H9 (cell line): ENCODE results near the gene TEC. TPM values are rescaled to one million over a fixed set of nuclear protein-coding genes. Genes with fewer than 3 reads are reported as not detected.

ENCODE experiments used
- DNase-seq: peaks from one replicate; pipeline ENCODE4 v3.0.0-alpha.2; 2017
- H2AFZ ChIP-seq: one replicate; pipeline ENCODE4 v1.6.1; 2013; ENCODE audit warnings: mild to moderate bottlenecking, low read length, control low read depth, moderate library complexity
- H2AK5ac ChIP-seq: 2 replicates; pipeline ENCODE4 v1.6.1; 2013; ENCODE audit warnings: low read length, control low read depth, mixed read lengths; ENCODE audit not compliant: insufficient read length
- H2BK120ac ChIP-seq: one replicate; pipeline ENCODE4 v1.6.1; 2013; ENCODE audit warnings: low read depth, mild to moderate bottlenecking, low read length, control low read depth, inconsistent platforms; ENCODE audit not compliant: poor library complexity, severe bottlenecking
- H2BK12ac ChIP-seq: 2 replicates; pipeline ENCODE4 v1.6.1; 2013; ENCODE audit warnings: low read length, control low read depth, mixed read lengths, low read depth; ENCODE audit not compliant: insufficient read length
- H2BK15ac ChIP-seq: 2 replicates; pipeline ENCODE4 v1.6.1; 2013; ENCODE audit warnings: low read depth, low read length, control low read depth
- H2BK20ac ChIP-seq: one replicate; pipeline ENCODE4 v1.6.1; 2013; ENCODE audit warnings: low read depth, mild to moderate bottlenecking, low read length, control low read depth, inconsistent platforms; ENCODE audit not compliant: poor library complexity, severe bottlenecking
- H2BK5ac ChIP-seq: 2 replicates; pipeline ENCODE4 v1.6.1; 2013; ENCODE audit warnings: low read length, control low read depth, mixed read lengths; ENCODE audit not compliant: insufficient read length
- H3K14ac ChIP-seq: 2 replicates; pipeline ENCODE4 v1.6.1; 2013; ENCODE audit warnings: low read length, control low read depth; ENCODE audit not compliant: insufficient read depth
- H3K18ac ChIP-seq: 2 replicates; pipeline ENCODE4 v1.6.1; 2013; ENCODE audit warnings: low read depth, mild to moderate bottlenecking, mixed read lengths, low read length, control low read depth; ENCODE audit not compliant: insufficient read length
- H3K23ac ChIP-seq: 2 replicates; pipeline ENCODE4 v1.6.1; 2013; ENCODE audit warnings: low read length, control low read depth, mixed read lengths, low read depth; ENCODE audit not compliant: insufficient read length
- H3K23me2 ChIP-seq: 2 replicates; pipeline ENCODE4 v1.6.1; 2013; ENCODE audit warnings: low read depth, mild to moderate bottlenecking, mixed read lengths, low read length, control low read depth; ENCODE audit not compliant: insufficient read length, poor library complexity, severe bottlenecking
- H3K27ac ChIP-seq: 2 replicates; pipeline ENCODE4 v1.5.1; 2013; ENCODE audit warnings: low read length, control low read depth, mixed read lengths, low read depth; ENCODE audit not compliant: insufficient read length
- H3K27me3 ChIP-seq: 2 replicates; pipeline ENCODE4 v1.6.1; 2013; ENCODE audit warnings: low read length, control low read depth, inconsistent platforms; ENCODE audit not compliant: insufficient read depth
- H3K4ac ChIP-seq: 2 replicates; pipeline ENCODE4 v1.6.1; 2013; ENCODE audit warnings: low read depth, mild to moderate bottlenecking, control low read depth, inconsistent platforms, low read length, moderate library complexity
- H3K4me1 ChIP-seq: 2 replicates; pipeline ENCODE4 v1.6.1; 2013; ENCODE audit warnings: low read length, control low read depth, inconsistent platforms; ENCODE audit not compliant: insufficient read depth
- H3K4me2 ChIP-seq: 2 replicates; pipeline ENCODE4 v1.6.1; 2013; ENCODE audit warnings: low read length, control low read depth, mixed read lengths; ENCODE audit not compliant: insufficient read length, insufficient read depth
- H3K56ac ChIP-seq: 2 replicates; pipeline ENCODE4 v1.6.1; 2013; ENCODE audit warnings: low read depth, mild to moderate bottlenecking, mixed read lengths, low read length, control low read depth; ENCODE audit not compliant: insufficient read length
- H3K79me1 ChIP-seq: 2 replicates; pipeline ENCODE4 v1.6.1; 2013; ENCODE audit warnings: low read depth, mild to moderate bottlenecking, moderate library complexity, low read length, control low read depth, inconsistent platforms; ENCODE audit not compliant: insufficient read depth, poor library complexity, severe bottlenecking
- H3K79me2 ChIP-seq: 2 replicates; pipeline ENCODE4 v1.6.1; 2013; ENCODE audit warnings: low read length, control low read depth, inconsistent platforms; ENCODE audit not compliant: insufficient read depth
- H3K9ac ChIP-seq: 2 replicates; pipeline ENCODE4 v1.6.1; 2013; ENCODE audit warnings: low read length, control low read depth, mixed read lengths; ENCODE audit not compliant: insufficient read length; ENCODE audit errors: extremely low read depth
- H3K9me3 ChIP-seq: one replicate; pipeline ENCODE4 v1.6.1; 2013; ENCODE audit warnings: low read depth, low read length, inconsistent platforms; ENCODE audit not compliant: control insufficient read depth
- H3T11ph ChIP-seq: one replicate; pipeline ENCODE4 v1.6.1; 2013; ENCODE audit warnings: mild to moderate bottlenecking, low read length, control low read depth, inconsistent platforms
- H4K20me1 ChIP-seq: one replicate; pipeline ENCODE4 v1.6.1; 2013; ENCODE audit not compliant: control insufficient read depth, insufficient read length, insufficient read depth
- H4K5ac ChIP-seq: 2 replicates; pipeline ENCODE4 v1.6.1; 2013; ENCODE audit warnings: low read depth, mild to moderate bottlenecking, mixed read lengths, low read length, control low read depth; ENCODE audit not compliant: insufficient read length
- H4K8ac ChIP-seq: replicated peaks from 2 replicates; pipeline ENCODE4 v1.6.1; 2013; ENCODE audit warnings: low read length, control low read depth, mixed read lengths, low read depth; ENCODE audit not compliant: insufficient read length
- H4K91ac ChIP-seq: 2 replicates; pipeline ENCODE4 v1.6.1; 2013; ENCODE audit warnings: low read depth, mild to moderate bottlenecking, moderate library complexity, mixed read lengths, low read length, control low read depth; ENCODE audit not compliant: insufficient read length
- H3K27ac Mint-ChIP-seq, 3 experiments: 2 replicates in 2 of 3; 3 replicates in 1 of 3; pipeline ENCODE4 v1.8.0; 2020 to 2021; ENCODE audit warnings: mixed read lengths in 3 of 3, mild to moderate bottlenecking in 1 of 3, moderate library complexity in 1 of 3
- H3K27me3 Mint-ChIP-seq: 2 replicates; pipeline ENCODE4 v1.8.0; 2021; ENCODE audit warnings: low read depth, mild to moderate bottlenecking, moderate library complexity, mixed read lengths
- H3K36me3 Mint-ChIP-seq, 3 experiments: 2 replicates in 2 of 3; 3 replicates in 1 of 3; pipeline ENCODE4 v1.8.0; 2020 to 2021; ENCODE audit warnings: low read depth in 3 of 3, mixed read lengths in 3 of 3; ENCODE audit not compliant: insufficient read depth in 1 of 3
- H3K4me1 Mint-ChIP-seq, 2 experiments: 2 replicates each; pipeline ENCODE4 v1.8.0; 2020; ENCODE audit warnings: mixed read lengths in 2 of 2
- H3K4me3 Mint-ChIP-seq, 2 experiments: 2 replicates in 1 of 2; 3 replicates in 1 of 2; pipeline ENCODE4 v1.8.0; 2020 to 2021; ENCODE audit warnings: mild to moderate bottlenecking in 2 of 2, mixed read lengths in 2 of 2, moderate library complexity in 1 of 2
- H3K9me3 Mint-ChIP-seq, 2 experiments: 2 replicates in 1 of 2; 3 replicates in 1 of 2; pipeline ENCODE4 v1.8.0; 2020; ENCODE audit warnings: mild to moderate bottlenecking in 2 of 2, mixed read lengths in 2 of 2, moderate library complexity in 1 of 2
- total RNA-seq: library from RNA; stranded (reverse); gene quantifications from 2 replicates; pipeline ENCODE4 v1.2.1, GENCODE V29; 2021
- TF ChIP-seq, protein P1 (sequence below): fragments of 200-600 bp; sonication (generic); conservative IDR thresholded peaks from 3 replicates; pipeline ENCODE4 v1.8.0; 2021; ENCODE audit warnings: antibody characterized with exemption, mild to moderate bottlenecking

TEC gene
- total RNA-seq, 1 experiment from 2014 or later, result 1.8 TPM

DNA sequence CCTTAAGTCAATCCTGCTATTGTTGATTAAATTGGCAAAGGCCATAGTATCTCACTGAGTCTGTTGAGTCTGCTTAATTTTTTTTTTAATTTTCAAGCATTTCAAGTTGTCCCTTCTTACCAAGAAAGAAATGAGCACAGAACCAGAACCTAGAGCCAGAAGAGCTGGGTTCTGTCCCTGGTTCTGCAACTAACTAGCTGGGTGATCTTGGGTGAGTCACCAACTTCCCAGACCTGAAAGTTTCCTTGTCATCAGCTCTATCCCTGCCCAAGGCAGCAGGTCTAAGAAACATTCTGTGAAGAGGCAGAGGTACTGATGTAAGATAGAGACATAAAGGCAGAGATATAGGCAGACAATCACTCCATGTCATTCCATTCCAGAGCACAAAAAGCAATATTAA is 17.3 kb downstream of the TEC start:
- H3K4me1 Mint-ChIP-seq, result 0 out of 4 replicates have a peak, but pooled peaks cover 0 to 3% of the 10 kb centered on the region in 2 experiments
- H3K27ac Mint-ChIP-seq, result no peak overlapping the region
- H3K27me3 ChIP-seq, result no peaks in the 10 kb centered on the region
- no peaks in the 10 kb centered on the region for H3K23me2 ChIP-seq
- no peak overlapping the region for H2BK5ac ChIP-seq
- H3K9ac ChIP-seq, result no peak overlapping the region
- H3K79me2 ChIP-seq, result no peaks in the 10 kb centered on the region; the same call in 1 of the 2 replicates
- no peak overlapping the region for H3K4me3 Mint-ChIP-seq
- H3K79me1 ChIP-seq, result no peaks in the 10 kb centered on the region
- no peak overlapping the region for H3K56ac ChIP-seq
- TF ChIP-seq, protein P1, sequence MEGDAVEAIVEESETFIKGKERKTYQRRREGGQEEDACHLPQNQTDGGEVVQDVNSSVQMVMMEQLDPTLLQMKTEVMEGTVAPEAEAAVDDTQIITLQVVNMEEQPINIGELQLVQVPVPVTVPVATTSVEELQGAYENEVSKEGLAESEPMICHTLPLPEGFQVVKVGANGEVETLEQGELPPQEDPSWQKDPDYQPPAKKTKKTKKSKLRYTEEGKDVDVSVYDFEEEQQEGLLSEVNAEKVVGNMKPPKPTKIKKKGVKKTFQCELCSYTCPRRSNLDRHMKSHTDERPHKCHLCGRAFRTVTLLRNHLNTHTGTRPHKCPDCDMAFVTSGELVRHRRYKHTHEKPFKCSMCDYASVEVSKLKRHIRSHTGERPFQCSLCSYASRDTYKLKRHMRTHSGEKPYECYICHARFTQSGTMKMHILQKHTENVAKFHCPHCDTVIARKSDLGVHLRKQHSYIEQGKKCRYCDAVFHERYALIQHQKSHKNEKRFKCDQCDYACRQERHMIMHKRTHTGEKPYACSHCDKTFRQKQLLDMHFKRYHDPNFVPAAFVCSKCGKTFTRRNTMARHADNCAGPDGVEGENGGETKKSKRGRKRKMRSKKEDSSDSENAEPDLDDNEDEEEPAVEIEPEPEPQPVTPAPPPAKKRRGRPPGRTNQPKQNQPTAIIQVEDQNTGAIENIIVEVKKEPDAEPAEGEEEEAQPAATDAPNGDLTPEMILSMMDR, result no peak
- no peak for DNase-seq
- H3K27me3 Mint-ChIP-seq, result no peaks in the 10 kb centered on the region; the same call in 1 of the 2 replicates
- H3K9me3 Mint-ChIP-seq, result no peaks in the 10 kb centered on the region
- H3K18ac ChIP-seq, result no peak overlapping the region
- no peak overlapping the region for H2BK20ac ChIP-seq
- H4K5ac ChIP-seq, result no peak overlapping the region
- H3T11ph ChIP-seq, result no peak overlapping the region
- H2BK15ac ChIP-seq, result no peak overlapping the region
- no peaks in the 10 kb centered on the region for H3K9me3 ChIP-seq
- H2BK12ac ChIP-seq, result no peak overlapping the region
- H3K4me1 ChIP-seq, result no peaks in the 10 kb centered on the region
- H3K27ac ChIP-seq, result no peak overlapping the region
- no peak overlapping the region for H3K23ac ChIP-seq
- no peak overlapping the region for H4K91ac ChIP-seq
- H2BK120ac ChIP-seq, result no peak overlapping the region
- no peak overlapping the region for H2AK5ac ChIP-seq
- no peak overlapping the region for H3K4me2 ChIP-seq
- H4K8ac ChIP-seq, result no peak overlapping the region
- no peak overlapping the region for H3K4ac ChIP-seq
- no peaks in the 10 kb centered on the region for H3K36me3 Mint-ChIP-seq
- H4K20me1 ChIP-seq, result no peaks in the 10 kb centered on the region
- H3K14ac ChIP-seq, result no peak overlapping the region
- no peak overlapping the region for H2AFZ ChIP-seq
